ENCODE measurements around the gene AUTS2. TPM values are rescaled to one million over a fixed set of nuclear protein-coding genes. Genes with fewer than 3 reads are reported as not detected.
A peak's percentile ranks its signal among the peaks of the same experiment; 100 is the strongest.

Gene AUTS2
- total RNA-seq, 1 donor from 2014 or later: 80.6 TPM

GRCh38 chr7:70210200-70210935, 612.1 kb downstream of the AUTS2 start:
- no peak overlapping the region for H3K27ac Mint-ChIP-seq (ENCODE audit: unreplicated experiment)
- H3K27me3 Mint-ChIP-seq (ENCODE audit: unreplicated experiment): no peaks in the 10 kb centered on the region
- peaks cover 3% of the 10 kb centered on the region for H3K4me1 Mint-ChIP-seq (ENCODE audit: unreplicated experiment)
- no peaks in the 10 kb centered on the region for H3K9me3 Mint-ChIP-seq (ENCODE audit: unreplicated experiment)
- H3K4me3 Mint-ChIP-seq (ENCODE audit: unreplicated experiment): no peak overlapping the region
- peaks cover 2% of the 10 kb centered on the region for H3K36me3 Mint-ChIP-seq (ENCODE audit: unreplicated experiment)
- TF ChIP-seq, protein P1, sequence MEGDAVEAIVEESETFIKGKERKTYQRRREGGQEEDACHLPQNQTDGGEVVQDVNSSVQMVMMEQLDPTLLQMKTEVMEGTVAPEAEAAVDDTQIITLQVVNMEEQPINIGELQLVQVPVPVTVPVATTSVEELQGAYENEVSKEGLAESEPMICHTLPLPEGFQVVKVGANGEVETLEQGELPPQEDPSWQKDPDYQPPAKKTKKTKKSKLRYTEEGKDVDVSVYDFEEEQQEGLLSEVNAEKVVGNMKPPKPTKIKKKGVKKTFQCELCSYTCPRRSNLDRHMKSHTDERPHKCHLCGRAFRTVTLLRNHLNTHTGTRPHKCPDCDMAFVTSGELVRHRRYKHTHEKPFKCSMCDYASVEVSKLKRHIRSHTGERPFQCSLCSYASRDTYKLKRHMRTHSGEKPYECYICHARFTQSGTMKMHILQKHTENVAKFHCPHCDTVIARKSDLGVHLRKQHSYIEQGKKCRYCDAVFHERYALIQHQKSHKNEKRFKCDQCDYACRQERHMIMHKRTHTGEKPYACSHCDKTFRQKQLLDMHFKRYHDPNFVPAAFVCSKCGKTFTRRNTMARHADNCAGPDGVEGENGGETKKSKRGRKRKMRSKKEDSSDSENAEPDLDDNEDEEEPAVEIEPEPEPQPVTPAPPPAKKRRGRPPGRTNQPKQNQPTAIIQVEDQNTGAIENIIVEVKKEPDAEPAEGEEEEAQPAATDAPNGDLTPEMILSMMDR (IDR thresholded peaks at IDR 0.05): no peak
- no peak for DNase-seq (ENCODE audit: extremely low spot score, unreplicated experiment)

GRCh38 chr7:70210936-70211310, 612.6 kb downstream of the AUTS2 start:
- TF ChIP-seq, protein P1 (IDR thresholded peaks at IDR 0.05): no peak
- no peak overlapping the region for H3K4me3 Mint-ChIP-seq (ENCODE audit: unreplicated experiment)
- H3K27me3 Mint-ChIP-seq (ENCODE audit: unreplicated experiment): no peaks in the 10 kb centered on the region
- peaks cover 6% of the 10 kb centered on the region for H3K4me1 Mint-ChIP-seq (ENCODE audit: unreplicated experiment)
- no peak for DNase-seq (ENCODE audit: extremely low spot score, unreplicated experiment)
- H3K27ac Mint-ChIP-seq (ENCODE audit: unreplicated experiment): no peak overlapping the region
- H3K9me3 Mint-ChIP-seq (ENCODE audit: unreplicated experiment): no peaks in the 10 kb centered on the region
- H3K36me3 Mint-ChIP-seq (ENCODE audit: unreplicated experiment): peaks cover 2% of the 10 kb centered on the region

GRCh38 chr7:70212281-70212680, 614.0 kb downstream of the AUTS2 start:
- no peak overlapping the region for H3K27ac Mint-ChIP-seq (ENCODE audit: unreplicated experiment)
- H3K9me3 Mint-ChIP-seq (ENCODE audit: unreplicated experiment): no peaks in the 10 kb centered on the region
- H3K36me3 Mint-ChIP-seq (ENCODE audit: unreplicated experiment): no peaks in the 10 kb centered on the region
- H3K4me1 Mint-ChIP-seq (ENCODE audit: unreplicated experiment): peaks cover 4% of the 10 kb centered on the region
- H3K4me3 Mint-ChIP-seq (ENCODE audit: unreplicated experiment): no peak overlapping the region
- no peak for DNase-seq (ENCODE audit: extremely low spot score, unreplicated experiment)
- TF ChIP-seq, protein P1 (IDR thresholded peaks at IDR 0.05): no peak
- no peaks in the 10 kb centered on the region for H3K27me3 Mint-ChIP-seq (ENCODE audit: unreplicated experiment)

DNA sequence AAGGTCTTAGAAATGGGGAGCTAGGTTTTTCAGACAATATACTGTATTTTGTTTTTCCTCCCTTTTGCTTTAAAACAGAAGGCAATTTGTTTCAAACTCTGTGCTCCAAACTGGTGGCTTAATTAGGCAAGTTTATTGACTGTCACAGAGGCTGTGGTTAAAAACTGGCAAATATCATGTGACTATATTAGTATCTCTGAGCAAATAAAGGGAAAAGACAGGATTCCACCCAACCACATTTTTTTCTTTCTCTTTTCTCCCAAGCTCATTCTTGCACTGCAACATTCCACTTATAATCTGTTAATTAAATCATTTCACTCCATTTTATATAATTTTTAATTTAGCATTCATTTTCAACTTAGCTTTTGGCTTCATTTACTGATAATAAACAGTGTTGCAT, 615.8 kb downstream of the AUTS2 start:
- Mint-ChIP-seq H3K4me1 (ENCODE audit: unreplicated experiment) (peaks cover 4% of the 10 kb centered on the region), H3K27me3 (ENCODE audit: unreplicated experiment) (no peaks in the 10 kb centered on the region), H3K9me3 (ENCODE audit: unreplicated experiment) (no peaks in the 10 kb centered on the region), H3K4me3 (ENCODE audit: unreplicated experiment) (no peak overlapping the region), H3K36me3 (ENCODE audit: unreplicated experiment) (no peaks in the 10 kb centered on the region), H3K27ac (ENCODE audit: unreplicated experiment) (no peak overlapping the region)
- no peak for DNase-seq (ENCODE audit: extremely low spot score, unreplicated experiment)
- TF ChIP-seq, protein P1 (IDR thresholded peaks at IDR 0.05): no peak

GRCh38 chr7:70215491-70215890, 617.2 kb downstream of the AUTS2 start:
- no peaks in the 10 kb centered on the region for H3K9me3 Mint-ChIP-seq (ENCODE audit: unreplicated experiment)
- TF ChIP-seq, protein P1 (IDR thresholded peaks at IDR 0.05): no peak
- H3K4me3 Mint-ChIP-seq (ENCODE audit: unreplicated experiment): no peak overlapping the region
- H3K27ac Mint-ChIP-seq (ENCODE audit: unreplicated experiment): peak overlapping the region; percentile 0
- H3K4me1 Mint-ChIP-seq (ENCODE audit: unreplicated experiment): peaks cover 4% of the 10 kb centered on the region
- no peaks in the 10 kb centered on the region for H3K36me3 Mint-ChIP-seq (ENCODE audit: unreplicated experiment)
- H3K27me3 Mint-ChIP-seq (ENCODE audit: unreplicated experiment): no peaks in the 10 kb centered on the region
- no peak for DNase-seq (ENCODE audit: extremely low spot score, unreplicated experiment)
